Hepatocyte (in vitro differentiated cells): ENCODE measurements around the gene KCNS1.
"Not testable (repeated sequence)": the region's sequence is repeated elsewhere in the genome, so short reads cannot be mapped to it uniquely, and the experiment has no call there.

Experiments
- EZH2 ChIP-seq: fragments of 200-600 bp; sonication (generic); IDR thresholded peaks from 2 replicates; pipeline ENCODE4 v1.6.1; 2016; ENCODE audit warnings: antibody characterized with exemption, mild to moderate bottlenecking, borderline replicate concordance
- EZH2phosphoT487 ChIP-seq: fragments of 200-600 bp; sonication (generic); IDR thresholded peaks from one replicate; pipeline ENCODE4 v1.6.1; 2018; ENCODE audit warnings: antibody characterized with exemption, mild to moderate bottlenecking, low read depth, moderate library complexity; ENCODE audit not compliant: unreplicated experiment, severe bottlenecking
- TF ChIP-seq, protein P1 (sequence below): fragments of 200-600 bp; sonication (generic); IDR thresholded peaks from 2 replicates; pipeline ENCODE4 v1.5.1; 2016; ENCODE audit warnings: antibody characterized with exemption, mild to moderate bottlenecking; ENCODE audit not compliant: poor library complexity

DNA sequence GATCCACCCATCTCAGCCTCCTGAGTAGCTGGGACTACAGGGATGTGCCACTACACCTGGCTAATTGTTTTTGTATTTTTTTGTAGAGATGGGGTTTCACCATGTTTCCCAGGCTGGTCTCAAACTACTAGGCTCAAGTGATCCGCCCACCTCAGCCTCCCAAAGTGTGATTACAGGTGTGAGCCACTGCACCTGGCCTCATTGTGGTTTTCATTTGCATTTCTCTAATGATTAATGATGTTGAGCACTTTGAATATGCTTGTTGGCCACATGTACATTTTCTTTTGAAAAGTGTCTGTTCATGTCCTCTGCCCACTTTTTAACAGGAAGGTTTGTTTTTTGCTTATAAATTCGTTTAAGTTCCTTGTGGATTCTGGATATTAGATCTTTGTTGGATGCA lies 37.8 kb downstream of the KCNS1 start:
- TF ChIP-seq, protein P1, sequence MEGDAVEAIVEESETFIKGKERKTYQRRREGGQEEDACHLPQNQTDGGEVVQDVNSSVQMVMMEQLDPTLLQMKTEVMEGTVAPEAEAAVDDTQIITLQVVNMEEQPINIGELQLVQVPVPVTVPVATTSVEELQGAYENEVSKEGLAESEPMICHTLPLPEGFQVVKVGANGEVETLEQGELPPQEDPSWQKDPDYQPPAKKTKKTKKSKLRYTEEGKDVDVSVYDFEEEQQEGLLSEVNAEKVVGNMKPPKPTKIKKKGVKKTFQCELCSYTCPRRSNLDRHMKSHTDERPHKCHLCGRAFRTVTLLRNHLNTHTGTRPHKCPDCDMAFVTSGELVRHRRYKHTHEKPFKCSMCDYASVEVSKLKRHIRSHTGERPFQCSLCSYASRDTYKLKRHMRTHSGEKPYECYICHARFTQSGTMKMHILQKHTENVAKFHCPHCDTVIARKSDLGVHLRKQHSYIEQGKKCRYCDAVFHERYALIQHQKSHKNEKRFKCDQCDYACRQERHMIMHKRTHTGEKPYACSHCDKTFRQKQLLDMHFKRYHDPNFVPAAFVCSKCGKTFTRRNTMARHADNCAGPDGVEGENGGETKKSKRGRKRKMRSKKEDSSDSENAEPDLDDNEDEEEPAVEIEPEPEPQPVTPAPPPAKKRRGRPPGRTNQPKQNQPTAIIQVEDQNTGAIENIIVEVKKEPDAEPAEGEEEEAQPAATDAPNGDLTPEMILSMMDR: not testable (repeated sequence)
- TF ChIP-seq EZH2phosphoT487, EZH2: not testable (repeated sequence)
